H9 (cell line): ENCODE data around the gene APPL1. TPM values are rescaled to one million over a fixed set of nuclear protein-coding genes. Genes with fewer than 3 reads are reported as not detected.

Experiments used
- DNase-seq: peaks from one replicate; pipeline ENCODE4 v3.0.0-alpha.2; 2017
- H2AFZ ChIP-seq: one replicate; pipeline ENCODE4 v1.6.1; 2013; ENCODE audit warnings: mild to moderate bottlenecking, low read length, control low read depth, moderate library complexity
- H2AK5ac ChIP-seq: 2 replicates; pipeline ENCODE4 v1.6.1; 2013; ENCODE audit warnings: low read length, control low read depth, mixed read lengths; ENCODE audit not compliant: insufficient read length
- H2BK120ac ChIP-seq: one replicate; pipeline ENCODE4 v1.6.1; 2013; ENCODE audit warnings: low read depth, mild to moderate bottlenecking, low read length, control low read depth, inconsistent platforms; ENCODE audit not compliant: poor library complexity, severe bottlenecking
- H2BK12ac ChIP-seq: 2 replicates; pipeline ENCODE4 v1.6.1; 2013; ENCODE audit warnings: low read length, control low read depth, mixed read lengths, low read depth; ENCODE audit not compliant: insufficient read length
- H2BK15ac ChIP-seq: 2 replicates; pipeline ENCODE4 v1.6.1; 2013; ENCODE audit warnings: low read depth, low read length, control low read depth
- H2BK20ac ChIP-seq: one replicate; pipeline ENCODE4 v1.6.1; 2013; ENCODE audit warnings: low read depth, mild to moderate bottlenecking, low read length, control low read depth, inconsistent platforms; ENCODE audit not compliant: poor library complexity, severe bottlenecking
- H2BK5ac ChIP-seq: 2 replicates; pipeline ENCODE4 v1.6.1; 2013; ENCODE audit warnings: low read length, control low read depth, mixed read lengths; ENCODE audit not compliant: insufficient read length
- H3K14ac ChIP-seq: 2 replicates; pipeline ENCODE4 v1.6.1; 2013; ENCODE audit warnings: low read length, control low read depth; ENCODE audit not compliant: insufficient read depth
- H3K18ac ChIP-seq: 2 replicates; pipeline ENCODE4 v1.6.1; 2013; ENCODE audit warnings: low read depth, mild to moderate bottlenecking, mixed read lengths, low read length, control low read depth; ENCODE audit not compliant: insufficient read length
- H3K23ac ChIP-seq: 2 replicates; pipeline ENCODE4 v1.6.1; 2013; ENCODE audit warnings: low read length, control low read depth, mixed read lengths, low read depth; ENCODE audit not compliant: insufficient read length
- H3K23me2 ChIP-seq: 2 replicates; pipeline ENCODE4 v1.6.1; 2013; ENCODE audit warnings: low read depth, mild to moderate bottlenecking, mixed read lengths, low read length, control low read depth; ENCODE audit not compliant: insufficient read length, poor library complexity, severe bottlenecking
- H3K27ac ChIP-seq: 2 replicates; pipeline ENCODE4 v1.5.1; 2013; ENCODE audit warnings: low read length, control low read depth, mixed read lengths, low read depth; ENCODE audit not compliant: insufficient read length
- H3K27me3 ChIP-seq: 2 replicates; pipeline ENCODE4 v1.6.1; 2013; ENCODE audit warnings: low read length, control low read depth, inconsistent platforms; ENCODE audit not compliant: insufficient read depth
- H3K4ac ChIP-seq: 2 replicates; pipeline ENCODE4 v1.6.1; 2013; ENCODE audit warnings: low read depth, mild to moderate bottlenecking, control low read depth, inconsistent platforms, low read length, moderate library complexity
- H3K4me1 ChIP-seq: 2 replicates; pipeline ENCODE4 v1.6.1; 2013; ENCODE audit warnings: low read length, control low read depth, inconsistent platforms; ENCODE audit not compliant: insufficient read depth
- H3K4me2 ChIP-seq: 2 replicates; pipeline ENCODE4 v1.6.1; 2013; ENCODE audit warnings: low read length, control low read depth, mixed read lengths; ENCODE audit not compliant: insufficient read length, insufficient read depth
- H3K56ac ChIP-seq: 2 replicates; pipeline ENCODE4 v1.6.1; 2013; ENCODE audit warnings: low read depth, mild to moderate bottlenecking, mixed read lengths, low read length, control low read depth; ENCODE audit not compliant: insufficient read length
- H3K79me1 ChIP-seq: 2 replicates; pipeline ENCODE4 v1.6.1; 2013; ENCODE audit warnings: low read depth, mild to moderate bottlenecking, moderate library complexity, low read length, control low read depth, inconsistent platforms; ENCODE audit not compliant: insufficient read depth, poor library complexity, severe bottlenecking
- H3K79me2 ChIP-seq: 2 replicates; pipeline ENCODE4 v1.6.1; 2013; ENCODE audit warnings: low read length, control low read depth, inconsistent platforms; ENCODE audit not compliant: insufficient read depth
- H3K9ac ChIP-seq: 2 replicates; pipeline ENCODE4 v1.6.1; 2013; ENCODE audit warnings: low read length, control low read depth, mixed read lengths; ENCODE audit not compliant: insufficient read length; ENCODE audit errors: extremely low read depth
- H3K9me3 ChIP-seq: one replicate; pipeline ENCODE4 v1.6.1; 2013; ENCODE audit warnings: low read depth, low read length, inconsistent platforms; ENCODE audit not compliant: control insufficient read depth
- H3T11ph ChIP-seq: one replicate; pipeline ENCODE4 v1.6.1; 2013; ENCODE audit warnings: mild to moderate bottlenecking, low read length, control low read depth, inconsistent platforms
- H4K20me1 ChIP-seq: one replicate; pipeline ENCODE4 v1.6.1; 2013; ENCODE audit not compliant: control insufficient read depth, insufficient read length, insufficient read depth
- H4K5ac ChIP-seq: 2 replicates; pipeline ENCODE4 v1.6.1; 2013; ENCODE audit warnings: low read depth, mild to moderate bottlenecking, mixed read lengths, low read length, control low read depth; ENCODE audit not compliant: insufficient read length
- H4K8ac ChIP-seq: replicated peaks from 2 replicates; pipeline ENCODE4 v1.6.1; 2013; ENCODE audit warnings: low read length, control low read depth, mixed read lengths, low read depth; ENCODE audit not compliant: insufficient read length
- H4K91ac ChIP-seq: 2 replicates; pipeline ENCODE4 v1.6.1; 2013; ENCODE audit warnings: low read depth, mild to moderate bottlenecking, moderate library complexity, mixed read lengths, low read length, control low read depth; ENCODE audit not compliant: insufficient read length
- H3K27ac Mint-ChIP-seq, 3 experiments: 2 replicates in 2 of 3; 3 replicates in 1 of 3; pipeline ENCODE4 v1.8.0; 2020 to 2021; ENCODE audit warnings: mixed read lengths in 3 of 3, mild to moderate bottlenecking in 1 of 3, moderate library complexity in 1 of 3
- H3K27me3 Mint-ChIP-seq: 2 replicates; pipeline ENCODE4 v1.8.0; 2021; ENCODE audit warnings: low read depth, mild to moderate bottlenecking, moderate library complexity, mixed read lengths
- H3K36me3 Mint-ChIP-seq, 3 experiments: 2 replicates in 2 of 3; 3 replicates in 1 of 3; pipeline ENCODE4 v1.8.0; 2020 to 2021; ENCODE audit warnings: low read depth in 3 of 3, mixed read lengths in 3 of 3; ENCODE audit not compliant: insufficient read depth in 1 of 3
- H3K4me1 Mint-ChIP-seq, 2 experiments: 2 replicates each; pipeline ENCODE4 v1.8.0; 2020; ENCODE audit warnings: mixed read lengths in 2 of 2
- H3K4me3 Mint-ChIP-seq, 2 experiments: 2 replicates in 1 of 2; 3 replicates in 1 of 2; pipeline ENCODE4 v1.8.0; 2020 to 2021; ENCODE audit warnings: mild to moderate bottlenecking in 2 of 2, mixed read lengths in 2 of 2, moderate library complexity in 1 of 2
- H3K9me3 Mint-ChIP-seq, 2 experiments: 2 replicates in 1 of 2; 3 replicates in 1 of 2; pipeline ENCODE4 v1.8.0; 2020; ENCODE audit warnings: mild to moderate bottlenecking in 2 of 2, mixed read lengths in 2 of 2, moderate library complexity in 1 of 2
- CTCF ChIP-seq: fragments of 200-600 bp; sonication (generic); conservative IDR thresholded peaks from 3 replicates; pipeline ENCODE4 v1.8.0; 2021; ENCODE audit warnings: antibody characterized with exemption, mild to moderate bottlenecking
- WGBS: extraction: QIAGEN DNeasy Blood & Tissue Kit; methylation state at CpG from one replicate; pipeline ENCODE4 v1.1.7; 2013; ENCODE audit warnings: missing lambda C conversion rate, low lambda C conversion rate, mixed read lengths; ENCODE audit not compliant: insufficient read length; ENCODE audit errors: extremely low coverage; 5-methylcytosine and 5-hydroxymethylcytosine counted together
- total RNA-seq: library from RNA; stranded (reverse); gene quantifications from 2 replicates; pipeline ENCODE4 v1.2.1, GENCODE V29; 2021

Gene APPL1
- total RNA-seq, 1 experiment from 2014 or later, result 34.4 TPM

DNA sequence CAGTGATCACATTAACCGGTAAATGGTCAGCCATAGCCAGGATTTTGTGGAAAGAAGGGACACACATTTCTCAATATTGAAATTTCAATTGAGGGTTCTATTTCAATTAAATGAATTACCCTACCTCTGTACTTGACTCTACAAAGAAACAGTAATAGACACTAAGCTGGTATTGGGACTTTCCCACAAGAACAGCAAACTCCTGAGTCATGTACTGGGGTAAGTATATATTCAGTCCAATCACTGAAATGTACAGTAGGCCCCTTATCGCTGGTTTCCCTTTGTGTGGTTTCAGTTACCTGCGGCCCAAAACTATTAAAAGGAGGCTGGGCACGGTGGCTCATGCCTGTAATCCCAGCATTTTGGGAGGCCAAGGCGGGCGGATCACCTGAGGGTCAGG, 47.3 kb downstream of the APPL1 start:
- no peak overlapping the region for H3K4ac ChIP-seq
- H3K27me3 ChIP-seq, result no peaks in the 10 kb centered on the region
- no peak overlapping the region for H3K27ac Mint-ChIP-seq
- no peak overlapping the region for H2AK5ac ChIP-seq
- no peak overlapping the region for H3T11ph ChIP-seq
- no peaks in the 10 kb centered on the region for H3K4me1 ChIP-seq
- no peak overlapping the region for H3K14ac ChIP-seq
- H3K79me1 ChIP-seq, result no peaks in the 10 kb centered on the region
- no peak overlapping the region for H2BK5ac ChIP-seq
- no peak overlapping the region for H3K18ac ChIP-seq
- H3K79me2 ChIP-seq, result no peaks in the 10 kb centered on the region
- H3K4me2 ChIP-seq, result no peak overlapping the region
- H4K91ac ChIP-seq, result no peak overlapping the region
- no peak overlapping the region for H2AFZ ChIP-seq
- no peaks in the 10 kb centered on the region for H3K4me1 Mint-ChIP-seq
- H3K27me3 Mint-ChIP-seq, result no peaks in the 10 kb centered on the region
- H3K9me3 Mint-ChIP-seq, result peaks cover 5 to 7% of the 10 kb centered on the region in 2 experiments; a peak in 4 of 5 replicates
- no peak overlapping the region for H3K9ac ChIP-seq
- no CpG with 5 or more reads among the region's 6 CpGs for WGBS
- peaks cover 5 to 23% (median 10%) of the 10 kb centered on the region in 3 experiments; a peak in 6 of 7 replicates for H3K36me3 Mint-ChIP-seq
- H3K23me2 ChIP-seq, result no peaks in the 10 kb centered on the region
- no peak overlapping the region for H3K4me3 Mint-ChIP-seq
- H4K20me1 ChIP-seq, result no peaks in the 10 kb centered on the region
- no peak for TF ChIP-seq CTCF
- H4K5ac ChIP-seq, result no peak overlapping the region
- no peak overlapping the region for H4K8ac ChIP-seq
- H3K56ac ChIP-seq, result no peak overlapping the region
- no peak for DNase-seq
- H2BK20ac ChIP-seq, result no peak overlapping the region
- H2BK120ac ChIP-seq, result no peak overlapping the region
- no peak overlapping the region for H2BK12ac ChIP-seq
- no peaks in the 10 kb centered on the region for H3K9me3 ChIP-seq
- H2BK15ac ChIP-seq, result no peak overlapping the region
- H3K27ac ChIP-seq, result no peak overlapping the region
- H3K23ac ChIP-seq, result no peak overlapping the region
